ENCODE results near the gene PRKAB2.

DNA sequence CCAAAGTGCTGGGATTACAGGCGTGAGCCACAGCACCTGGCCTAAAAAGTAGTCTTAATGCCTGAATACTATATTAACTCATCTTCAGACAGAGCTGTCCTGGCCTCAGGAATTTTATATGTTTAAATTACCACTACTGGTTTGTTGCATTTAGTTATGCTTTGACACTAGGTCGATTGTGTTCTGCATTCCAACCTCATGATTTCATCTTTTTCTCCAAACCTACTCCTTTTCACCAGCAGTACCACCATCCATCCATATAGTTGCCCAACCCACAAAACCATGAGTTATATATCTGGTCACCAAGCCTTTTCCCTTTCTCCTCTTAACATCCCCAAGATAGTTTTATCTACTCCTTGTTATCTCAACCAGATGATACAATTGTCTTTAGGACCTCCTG is 30.3 kb upstream of the PRKAB2 start:
- TF ChIP-seq, protein P1, sequence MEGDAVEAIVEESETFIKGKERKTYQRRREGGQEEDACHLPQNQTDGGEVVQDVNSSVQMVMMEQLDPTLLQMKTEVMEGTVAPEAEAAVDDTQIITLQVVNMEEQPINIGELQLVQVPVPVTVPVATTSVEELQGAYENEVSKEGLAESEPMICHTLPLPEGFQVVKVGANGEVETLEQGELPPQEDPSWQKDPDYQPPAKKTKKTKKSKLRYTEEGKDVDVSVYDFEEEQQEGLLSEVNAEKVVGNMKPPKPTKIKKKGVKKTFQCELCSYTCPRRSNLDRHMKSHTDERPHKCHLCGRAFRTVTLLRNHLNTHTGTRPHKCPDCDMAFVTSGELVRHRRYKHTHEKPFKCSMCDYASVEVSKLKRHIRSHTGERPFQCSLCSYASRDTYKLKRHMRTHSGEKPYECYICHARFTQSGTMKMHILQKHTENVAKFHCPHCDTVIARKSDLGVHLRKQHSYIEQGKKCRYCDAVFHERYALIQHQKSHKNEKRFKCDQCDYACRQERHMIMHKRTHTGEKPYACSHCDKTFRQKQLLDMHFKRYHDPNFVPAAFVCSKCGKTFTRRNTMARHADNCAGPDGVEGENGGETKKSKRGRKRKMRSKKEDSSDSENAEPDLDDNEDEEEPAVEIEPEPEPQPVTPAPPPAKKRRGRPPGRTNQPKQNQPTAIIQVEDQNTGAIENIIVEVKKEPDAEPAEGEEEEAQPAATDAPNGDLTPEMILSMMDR (IDR thresholded peaks at IDR 0.05) = no peak
- TF ChIP-seq POLR2AphosphoS5 (IDR thresholded peaks at IDR 0.05) = no peak
- TF ChIP-seq EP300 (IDR thresholded peaks at IDR 0.05) = no peak
- TF ChIP-seq POLR2A (IDR thresholded peaks at IDR 0.05) = no peak

Measured in stomach (tissue), 4 donors.